GM19463 (cell line): Measurements from ENCODE around the gene ZNF689.
"Not testable (repeated sequence)": the region's sequence is repeated elsewhere in the genome, so short reads cannot be mapped to it uniquely, and the experiment has no call there.

Source experiments
- ATAC-seq: cut with Tn5 transposase; IDR thresholded peaks from one replicate; pipeline ENCODE4 v1.9.1; 2021; ENCODE audit warnings: mild to moderate bottlenecking, moderate library complexity; ENCODE audit not compliant: unreplicated experiment

The ZNF689 gene

GRCh38 chr16:30637139-30637538 lies 26.9 kb upstream of the ZNF689 start:
- ATAC-seq: not testable (repeated sequence)

GRCh38 chr16:30636599-30636998 lies 26.4 kb upstream of the ZNF689 start:
- no peak for ATAC-seq

- no peak for ATAC-seq
These were observed 23.3 kb upstream of the ZNF689 start for GRCh38 chr16:30633526-30633925.

DNA sequence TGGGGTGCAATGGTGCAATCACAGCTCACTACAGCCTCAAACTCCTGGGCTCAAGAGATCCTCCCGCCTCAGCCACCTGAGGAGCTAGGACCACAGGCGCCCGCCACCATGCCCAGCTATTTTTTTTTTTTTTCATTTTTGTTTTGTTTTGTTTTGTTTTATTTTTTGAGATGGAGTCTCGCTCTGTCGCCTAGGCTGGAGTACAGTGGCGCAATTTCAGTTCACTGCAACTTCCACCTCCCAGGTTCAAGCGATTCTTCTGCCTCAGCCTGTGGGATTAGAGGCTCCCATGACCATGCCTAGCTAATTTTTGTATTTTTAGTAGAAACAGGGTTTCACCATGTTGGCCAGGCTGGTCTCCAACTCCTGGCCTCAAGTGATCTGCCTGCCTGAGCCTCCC lies 22.3 kb upstream of the ZNF689 start:
- not testable (repeated sequence) for ATAC-seq

GRCh38 chr16:30628628-30629540 lies 18.7 kb upstream of the ZNF689 start:
- ATAC-seq: no peak

GRCh38 chr16:30626236-30626635 lies 16.0 kb upstream of the ZNF689 start:
- ATAC-seq: no peak

- ATAC-seq: no peak
These were observed 13.5 kb upstream of the ZNF689 start for GRCh38 chr16:30623536-30624283.

GRCh38 chr16:30622455-30623032 lies 12.4 kb upstream of the ZNF689 start:
- no peak for ATAC-seq

- no peak for ATAC-seq
These were observed 11.6 kb upstream of the ZNF689 start for GRCh38 chr16:30621765-30622164.

DNA sequence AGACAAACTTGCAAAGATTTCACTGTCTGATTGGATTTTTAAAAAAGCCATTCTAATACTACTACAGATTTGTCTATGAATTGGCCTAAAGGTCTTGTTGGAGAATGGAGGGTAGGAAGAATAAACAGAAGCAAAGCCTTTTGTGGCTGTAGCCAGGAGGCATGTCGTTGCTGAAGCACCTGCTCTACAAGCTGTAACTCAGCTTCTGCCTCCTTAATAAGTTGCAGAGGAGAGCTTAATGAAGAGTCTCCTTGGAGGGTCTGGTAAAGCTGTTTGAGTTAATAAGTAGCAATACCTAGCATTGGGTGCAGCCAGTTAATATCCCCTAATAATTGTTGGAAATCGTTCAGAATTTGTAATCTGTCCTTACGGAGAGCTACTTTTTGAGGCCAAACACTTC lies 10.0 kb upstream of the ZNF689 start:
- no peak for ATAC-seq

GRCh38 chr16:30619638-30620037 lies 9.4 kb upstream of the ZNF689 start:
- ATAC-seq: no peak

GRCh38 chr16:30619202-30619601 lies 9.0 kb upstream of the ZNF689 start:
- no peak for ATAC-seq

- no peak for ATAC-seq
These were observed 5.3 kb upstream of the ZNF689 start for GRCh38 chr16:30615358-30616091.

DNA sequence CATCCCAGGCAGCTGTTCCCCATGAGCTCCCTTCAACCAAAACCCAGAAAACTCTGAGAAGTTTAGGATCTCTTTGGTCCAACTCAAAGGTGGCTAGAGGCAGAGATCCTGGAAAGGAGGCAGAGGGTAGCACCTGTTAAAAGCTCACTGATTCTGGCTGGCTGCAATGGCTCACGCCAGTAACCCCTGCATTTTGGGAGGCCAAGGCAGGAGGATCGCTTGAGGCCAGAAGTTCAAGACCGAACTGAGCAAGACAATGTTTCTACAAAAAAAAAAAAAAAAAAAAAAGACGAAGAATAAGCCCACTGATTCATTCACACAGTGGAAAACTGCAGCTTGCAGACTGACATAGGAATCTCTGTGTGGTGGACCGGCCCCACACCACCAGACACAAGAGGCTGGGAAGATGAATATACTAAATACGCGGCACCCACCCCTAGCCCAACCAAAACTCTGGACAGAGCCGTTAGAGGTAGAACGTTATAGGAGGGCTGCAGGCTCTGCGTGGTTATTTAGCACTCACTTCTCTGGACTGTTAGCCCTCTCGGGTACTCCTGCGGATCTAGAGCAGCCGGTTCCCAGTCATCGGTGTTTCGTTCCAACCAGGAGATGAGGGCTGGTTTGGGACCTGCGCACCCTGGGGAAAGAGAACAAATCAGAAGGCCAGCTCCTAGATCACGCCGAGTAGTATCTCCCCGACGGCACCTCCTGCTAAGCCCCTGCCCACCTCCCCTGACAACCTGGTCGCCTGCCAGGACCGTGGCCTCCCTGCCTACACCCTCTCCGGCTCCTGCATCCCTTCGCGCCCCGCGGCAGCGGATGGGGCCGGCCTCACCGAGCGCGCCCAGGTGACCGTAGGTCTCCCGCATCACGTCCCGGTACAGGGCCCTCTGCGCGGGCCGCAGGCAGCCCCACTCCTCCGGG lies 925 bp downstream of the ZNF689 start:
- ATAC-seq: peak; percentile 20

DNA sequence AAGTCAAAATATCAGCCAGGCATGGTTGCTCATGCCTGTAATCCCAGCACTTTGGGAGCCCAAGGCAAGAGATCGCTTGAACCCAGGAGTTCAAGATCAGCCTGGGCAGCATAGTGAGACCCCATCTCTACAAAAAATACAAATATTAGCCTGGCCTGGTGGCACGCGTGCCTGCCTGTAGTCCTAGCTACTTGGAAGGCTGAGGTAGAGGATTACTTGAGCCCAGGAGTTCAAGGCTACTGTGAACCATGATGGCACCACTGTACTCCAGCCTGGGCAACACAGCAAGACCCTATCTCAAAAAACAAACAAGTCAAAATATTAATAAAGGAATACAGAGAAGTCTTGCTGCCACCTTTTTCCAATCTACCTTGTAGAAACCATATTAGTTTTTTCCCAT lies 4.2 kb downstream of the ZNF689 start:
- ATAC-seq: no peak

DNA sequence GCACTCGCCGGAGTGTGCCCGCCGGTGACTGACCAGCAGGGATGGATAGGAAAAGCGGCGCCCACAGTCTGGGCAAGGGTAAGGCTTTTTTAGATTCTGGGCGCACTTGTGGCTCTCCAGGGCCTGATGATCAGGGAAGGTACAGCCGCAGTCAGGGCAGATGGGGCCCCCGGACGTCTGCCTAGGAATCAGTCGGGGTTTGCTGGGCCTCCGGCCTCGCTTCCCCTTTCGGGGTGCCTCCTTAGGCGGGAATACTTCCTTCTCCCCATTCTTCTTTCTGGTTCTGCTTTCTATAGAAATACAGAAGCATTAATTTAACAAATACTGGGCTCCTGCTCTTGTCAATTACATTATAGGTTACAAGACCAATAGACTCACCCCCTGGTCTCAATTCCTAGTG lies 5.0 kb downstream of the ZNF689 start:
- ATAC-seq: no peak

- no peak for ATAC-seq
These were observed 5.8 kb downstream of the ZNF689 start for GRCh38 chr16:30604316-30604947.

DNA sequence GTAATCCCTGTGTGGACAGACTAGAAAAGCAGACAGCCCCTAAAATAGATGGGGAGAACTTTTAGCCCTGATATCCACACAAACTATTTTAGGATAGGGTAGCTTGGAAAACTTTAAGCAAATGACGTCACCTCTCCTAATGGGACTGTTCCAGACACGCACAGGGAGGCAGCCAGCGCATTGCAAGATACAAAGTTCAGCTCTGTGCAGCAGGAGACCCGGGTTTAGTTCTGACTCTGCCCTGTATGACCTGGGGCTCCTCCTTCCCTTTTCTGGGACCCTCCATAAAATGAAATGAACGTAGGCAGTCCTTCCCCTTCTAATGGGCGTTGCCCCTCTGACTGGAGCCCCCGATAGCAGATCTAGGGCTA lies 6.3 kb downstream of the ZNF689 start:
- no peak for ATAC-seq

GRCh38 chr16:30602616-30603277 lies 7.4 kb downstream of the ZNF689 start:
- ATAC-seq: no peak
